ENCODE measurements around the gene ZNF613.
"Not testable (repeated sequence)": the region's sequence is repeated elsewhere in the genome, so short reads cannot be mapped to it uniquely, and the experiment has no call there.

Gene ZNF613

GRCh38 chr19:51944798-51945552, 17.7 kb downstream of the ZNF613 start:
- no peak for DNase-seq (ENCODE audit: low spot score)
- in situ Hi-C loops (cut with MboI; ENCODE audit: low pct_unique_long_range_greater_than_20kb, low sequenced_read_pairs, unreplicated experiment), result no loop called here
- TF ChIP-seq CTCF (IDR thresholded peaks at IDR 0.05; ENCODE audit: extremely low read depth, insufficient read depth, missing control alignments), result no peak

- in situ Hi-C loops (cut with MboI; ENCODE audit: low pct_unique_long_range_greater_than_20kb, low sequenced_read_pairs, unreplicated experiment), result no loop called here
- no peak for TF ChIP-seq CTCF (IDR thresholded peaks at IDR 0.05; ENCODE audit: extremely low read depth, insufficient read depth, missing control alignments)
- DNase-seq (ENCODE audit: low spot score), result no peak
Observed at GRCh38 chr19:51946602-51947001, 19.3 kb downstream of the ZNF613 start.

- in situ Hi-C loops (cut with MboI; ENCODE audit: low pct_unique_long_range_greater_than_20kb, low sequenced_read_pairs, unreplicated experiment), result no loop called here
- TF ChIP-seq CTCF (IDR thresholded peaks at IDR 0.05; ENCODE audit: extremely low read depth, insufficient read depth, missing control alignments), result no peak
- DNase-seq (ENCODE audit: low spot score), result no peak
Observed at GRCh38 chr19:51948975-51949374, 21.7 kb downstream of the ZNF613 start.

GRCh38 chr19:51957846-51958245, 30.6 kb downstream of the ZNF613 start:
- in situ Hi-C loops (cut with MboI; ENCODE audit: low pct_unique_long_range_greater_than_20kb, low sequenced_read_pairs, unreplicated experiment); DNase-seq (ENCODE audit: low spot score): not testable (repeated sequence)

GRCh38 chr19:51959791-51960190, 32.5 kb downstream of the ZNF613 start:
- in situ Hi-C loops (cut with MboI; ENCODE audit: low pct_unique_long_range_greater_than_20kb, low sequenced_read_pairs, unreplicated experiment), result no loop called here
- no peak for TF ChIP-seq CTCF (IDR thresholded peaks at IDR 0.05; ENCODE audit: extremely low read depth, insufficient read depth, missing control alignments)
- DNase-seq (ENCODE audit: low spot score), result no peak

GRCh38 chr19:51960621-51961233, 33.5 kb downstream of the ZNF613 start:
- in situ Hi-C loops (cut with MboI; ENCODE audit: low pct_unique_long_range_greater_than_20kb, low sequenced_read_pairs, unreplicated experiment); DNase-seq (ENCODE audit: low spot score): not testable (repeated sequence)

- DNase-seq (ENCODE audit: low spot score), result no peak
- no peak for TF ChIP-seq CTCF (IDR thresholded peaks at IDR 0.05; ENCODE audit: extremely low read depth, insufficient read depth, missing control alignments)
- in situ Hi-C loops (cut with MboI; ENCODE audit: low pct_unique_long_range_greater_than_20kb, low sequenced_read_pairs, unreplicated experiment), result no loop called here
Observed at GRCh38 chr19:51965583-51965982, 38.3 kb downstream of the ZNF613 start.

All from GM13977 (cell line).